Caco-2 (cell line): ENCODE results near the gene GRB10. TPM values are rescaled to one million over a fixed set of nuclear protein-coding genes. Genes with fewer than 3 reads are reported as not detected.

ENCODE experiments used
- BruUV-seq: library from RNA; stranded (reverse); fragments of 400-500 nt; replicated peaks from 2 replicates; lab custom pipeline; 2021; lab: Mats Ljungman, UMichigan
- CTCF ChIA-PET: fragments of 300-600 bp; sonication (Branson Sonifier 250); formaldehyde crosslinking; loops from one replicate; lab custom pipeline; 2022; ENCODE audit warnings: antibody characterized with exemption; lab: Charles Lee
- POLR2A ChIA-PET: fragments of 300-600 bp; sonication (Branson Sonifier 250); formaldehyde crosslinking; loops from one replicate; lab custom pipeline; 2022; ENCODE audit warnings: antibody characterized with exemption; lab: Charles Lee
- DNase-seq, 2 experiments: peaks; one replicate each; pipeline versions ENCODE4 v3.0.0 to v3.0.0-alpha.2; 2020 to 2022
- H3K27me3 ChIP-seq: replicated peaks from 2 replicates; pipeline ENCODE4 v1.6.0; 2011; ENCODE audit warnings: low read length; ENCODE audit not compliant: control insufficient read depth, insufficient read depth
- H3K36me3 ChIP-seq: 2 replicates; pipeline ENCODE4 v1.5.1; 2011; ENCODE audit warnings: low read length; ENCODE audit not compliant: control insufficient read depth, insufficient read depth
- H3K4me1 ChIP-seq: fragments of 250-450 bp; sonication (Bioruptor Pico); 2 replicates; pipeline ENCODE4 v1.5.1; 2020; ENCODE audit warnings: mild to moderate bottlenecking
- H3K4me3 ChIP-seq: 2 replicates; pipeline ENCODE4 v1.5.1; 2011; ENCODE audit warnings: low read depth, mild to moderate bottlenecking, control low read depth, low read length
- H3K9me3 ChIP-seq: fragments of 250-450 bp; sonication (Bioruptor Pico); 2 replicates; pipeline ENCODE4 v1.5.1; 2020; ENCODE audit warnings: mild to moderate bottlenecking, moderate library complexity
- H3K27ac Mint-ChIP-seq: one replicate; pipeline ENCODE4 v1.8.0; 2022; ENCODE audit warnings: mixed read lengths; ENCODE audit not compliant: unreplicated experiment
- H3K27me3 Mint-ChIP-seq: one replicate; pipeline ENCODE4 v1.8.0; 2022; ENCODE audit warnings: mixed read lengths; ENCODE audit not compliant: insufficient read depth, unreplicated experiment
- H3K36me3 Mint-ChIP-seq: one replicate; pipeline ENCODE4 v1.8.0; 2022; ENCODE audit warnings: mild to moderate bottlenecking, mixed read lengths; ENCODE audit not compliant: insufficient read depth, unreplicated experiment
- H3K4me1 Mint-ChIP-seq: one replicate; pipeline ENCODE4 v1.8.0; 2022; ENCODE audit warnings: low read depth, mixed read lengths; ENCODE audit not compliant: unreplicated experiment
- H3K4me3 Mint-ChIP-seq: one replicate; pipeline ENCODE4 v1.8.0; 2022; ENCODE audit warnings: mild to moderate bottlenecking, moderate library complexity, mixed read lengths; ENCODE audit not compliant: unreplicated experiment
- H3K9me3 Mint-ChIP-seq: one replicate; pipeline ENCODE4 v1.8.0; 2022; ENCODE audit warnings: mixed read lengths; ENCODE audit not compliant: unreplicated experiment
- CTCF ChIP-seq, 2 experiments: fragments of 200-600 bp in 1 of 2; IDR thresholded peaks; 1 replicate in 1 of 2; 2 replicates in 1 of 2; pipeline versions ENCODE4 v1.5.1 to v1.8.0; 2011 to 2022; ENCODE audit warnings: antibody characterized with exemption in 1 of 2, control low read depth in 1 of 2, inconsistent platforms in 1 of 2, low read depth in 1 of 2, low read length in 1 of 2, mild to moderate bottlenecking in 1 of 2, moderate library complexity in 1 of 2; ENCODE audit not compliant: insufficient read depth in 1 of 2, severe bottlenecking in 1 of 2, unreplicated experiment in 1 of 2
- intact Hi-C: fragments of 100-400 bp; cut with micrococcal nuclease; formaldehyde crosslinking; loops from one replicate; pipeline ENCODE4 v1.10.0; 2022; ENCODE audit not compliant: unreplicated experiment
- total RNA-seq: library from RNA; stranded (reverse); gene quantifications from 2 replicates; pipeline ENCODE4 v1.2.3, GENCODE V29; 2022

GRB10 gene
- total RNA-seq, 1 experiment from 2014 or later = 79.3 TPM

- Mint-ChIP-seq H3K27me3 (no peaks in the 10 kb centered on the region), H3K9me3 (no peaks in the 10 kb centered on the region), H3K4me1 (peaks cover 25% of the 10 kb centered on the region), H3K27ac (no peak overlapping the region), H3K36me3 (peaks cover 8% of the 10 kb centered on the region), H3K4me3 (no peak overlapping the region)
- Histone ChIP-seq H3K4me3 (no peak overlapping the region), H3K36me3 (no peaks in the 10 kb centered on the region), H3K4me1 (peaks cover 29% of the 10 kb centered on the region), H3K27me3 (no peaks in the 10 kb centered on the region), H3K9me3 (no peaks in the 10 kb centered on the region)
- no peak for DNase-seq
- TF ChIP-seq CTCF (IDR thresholded peaks at IDR 0.05; ENCODE audit: insufficient read depth in 1 of 2, low read depth in 1 of 2, low read length in 1 of 2, severe bottlenecking in 1 of 2, unreplicated experiment in 1 of 2) = no peak
- intact Hi-C loops = no loop called here
- BruUV-seq = no TSS peak
- POLR2A ChIA-PET = no interaction called here
- CTCF ChIA-PET = no interaction called here
Measured at GRCh38 chr7:50717181-50717580, 65.5 kb downstream of the GRB10 start.

GRCh38 chr7:50714857-50715256 lies 67.8 kb downstream of the GRB10 start:
- Mint-ChIP-seq H3K27me3 (no peaks in the 10 kb centered on the region), H3K27ac (no peak overlapping the region), H3K36me3 (peaks cover 4% of the 10 kb centered on the region), H3K9me3 (no peaks in the 10 kb centered on the region), H3K4me3 (no peak overlapping the region), H3K4me1 (peaks cover 15% of the 10 kb centered on the region)
- no peak for DNase-seq
- ChIA-PET CTCF (no interaction called here), POLR2A (no interaction called here)
- H3K36me3 ChIP-seq = no peaks in the 10 kb centered on the region
- intact Hi-C loops = no loop called here
- TF ChIP-seq CTCF (IDR thresholded peaks at IDR 0.05; ENCODE audit: insufficient read depth in 1 of 2, low read depth in 1 of 2, low read length in 1 of 2, severe bottlenecking in 1 of 2, unreplicated experiment in 1 of 2) = no peak
- peaks cover 17% of the 10 kb centered on the region for H3K4me1 ChIP-seq
- H3K4me3 ChIP-seq = no peak overlapping the region
- no TSS peak for BruUV-seq
- no peaks in the 10 kb centered on the region for H3K27me3 ChIP-seq
- H3K9me3 ChIP-seq = no peaks in the 10 kb centered on the region

- intact Hi-C loops = no loop called here
- peaks cover 5% of the 10 kb centered on the region for H3K36me3 Mint-ChIP-seq
- BruUV-seq = no TSS peak
- peaks cover 5% of the 10 kb centered on the region for H3K4me1 ChIP-seq
- ChIA-PET POLR2A (no interaction called here), CTCF (no interaction called here)
- no peak overlapping the region for H3K4me3 ChIP-seq
- TF ChIP-seq CTCF (IDR thresholded peaks at IDR 0.05; ENCODE audit: insufficient read depth in 1 of 2, low read depth in 1 of 2, low read length in 1 of 2, severe bottlenecking in 1 of 2, unreplicated experiment in 1 of 2) = no peak
- DNase-seq = no peak
- no peaks in the 10 kb centered on the region for H3K9me3 Mint-ChIP-seq
- peaks cover 4% of the 10 kb centered on the region for H3K4me1 Mint-ChIP-seq
- H3K36me3 ChIP-seq = no peaks in the 10 kb centered on the region
- no peaks in the 10 kb centered on the region for H3K27me3 ChIP-seq
- H3K9me3 ChIP-seq = no peaks in the 10 kb centered on the region
- no peaks in the 10 kb centered on the region for H3K27me3 Mint-ChIP-seq
- no peak overlapping the region for H3K4me3 Mint-ChIP-seq
- no peak overlapping the region for H3K27ac Mint-ChIP-seq
Measured at GRCh38 chr7:50713123-50713965, 69.4 kb downstream of the GRB10 start.
